SK-N-MC (cell line): ENCODE data around the gene FER.

Experiments used
- EZH2 ChIP-seq: fragments of 200-600 bp; sonication (generic); IDR thresholded peaks from one replicate; pipeline ENCODE4 v1.6.1; 2017; ENCODE audit warnings: antibody characterized with exemption
- POLR2AphosphoS5 ChIP-seq: IDR thresholded peaks from 2 replicates; pipeline ENCODE4 v1.6.1; 2012; ENCODE audit warnings: mild to moderate bottlenecking, low read depth, low read length, borderline replicate concordance

- TF ChIP-seq EZH2 (no peak), POLR2AphosphoS5 (no peak)
Observed at GRCh38 chr5:108940506-108940905, 192.8 kb downstream of the FER start.
